ENCODE data around the gene CHRNB1.

The CHRNB1 gene

GRCh38 chr17:7444682-7445618 lies at the start of gene CHRNB1:
TSS of gene CHRNB1 (plus strand) at chr17:7445061. CDS start at chr17:7445128, 67 bp downstream.
- peak; percentile 26 for DNase-seq

- no peak for DNase-seq
Measured at GRCh38 chr17:7396147-7396546, 48.7 kb upstream of the CHRNB1 start.

- no peak for DNase-seq
Measured at GRCh38 chr17:7398612-7399011, 46.2 kb upstream of the CHRNB1 start.

- peak; percentile 61 for DNase-seq
Measured at GRCh38 chr17:7403043-7403726, 41.7 kb upstream of the CHRNB1 start.

- peak; percentile 61 for DNase-seq
Measured at GRCh38 chr17:7403727-7403976, 41.2 kb upstream of the CHRNB1 start.

- peak; percentile 96 for DNase-seq
Measured at GRCh38 chr17:7403977-7404736, 40.7 kb upstream of the CHRNB1 start, which contains the start of gene TMEM256. TSS of gene TMEM256 (minus strand) at chr17:7404097. CDS start at chr17:7404084, 13 bp downstream.

- DNase-seq: no peak
Measured at GRCh38 chr17:7404737-7405349, 40.0 kb upstream of the CHRNB1 start.

GRCh38 chr17:7405350-7406234 lies 39.3 kb upstream of the CHRNB1 start:
- DNase-seq: no peak

GRCh38 chr17:7406235-7406825 lies 38.5 kb upstream of the CHRNB1 start:
- DNase-seq: no peak

GRCh38 chr17:7407082-7407481 lies 37.8 kb upstream of the CHRNB1 start:
- no peak for DNase-seq

GRCh38 chr17:7407485-7408251 lies 37.2 kb upstream of the CHRNB1 start, which contains the start of gene NLGN2:
TSS of gene NLGN2 (plus strand) at chr17:7407845. CDS start at chr17:7408256, 411 bp downstream.
- DNase-seq: no peak

GRCh38 chr17:7408252-7408727 lies 36.6 kb upstream of the CHRNB1 start:
- no peak for DNase-seq

GRCh38 chr17:7408863-7409262 lies 36.0 kb upstream of the CHRNB1 start:
- no peak for DNase-seq

- DNase-seq: no peak
Measured at GRCh38 chr17:7409716-7410115, 35.1 kb upstream of the CHRNB1 start.

GRCh38 chr17:7410634-7411426 lies 34.0 kb upstream of the CHRNB1 start:
- DNase-seq: no peak

GRCh38 chr17:7411427-7411750 lies 33.5 kb upstream of the CHRNB1 start:
- no peak for DNase-seq

- DNase-seq: no peak
Measured at GRCh38 chr17:7413346-7413985, 31.4 kb upstream of the CHRNB1 start.

GRCh38 chr17:7414837-7415236 lies 30.0 kb upstream of the CHRNB1 start:
- no peak for DNase-seq

- DNase-seq: no peak
Measured at GRCh38 chr17:7415784-7416183, 29.1 kb upstream of the CHRNB1 start.
